GM21423 (cell line): Measurements from ENCODE around the gene ARID3B.
"Not testable (repeated sequence)": the region's sequence is repeated elsewhere in the genome, so short reads cannot be mapped to it uniquely, and the experiment has no call there.

Experiments used
- ATAC-seq: cut with Tn5 transposase; IDR thresholded peaks from one replicate; pipeline ENCODE4 v1.9.1; 2021; ENCODE audit warnings: mild to moderate bottlenecking, moderate library complexity; ENCODE audit not compliant: unreplicated experiment

The ARID3B gene

DNA sequence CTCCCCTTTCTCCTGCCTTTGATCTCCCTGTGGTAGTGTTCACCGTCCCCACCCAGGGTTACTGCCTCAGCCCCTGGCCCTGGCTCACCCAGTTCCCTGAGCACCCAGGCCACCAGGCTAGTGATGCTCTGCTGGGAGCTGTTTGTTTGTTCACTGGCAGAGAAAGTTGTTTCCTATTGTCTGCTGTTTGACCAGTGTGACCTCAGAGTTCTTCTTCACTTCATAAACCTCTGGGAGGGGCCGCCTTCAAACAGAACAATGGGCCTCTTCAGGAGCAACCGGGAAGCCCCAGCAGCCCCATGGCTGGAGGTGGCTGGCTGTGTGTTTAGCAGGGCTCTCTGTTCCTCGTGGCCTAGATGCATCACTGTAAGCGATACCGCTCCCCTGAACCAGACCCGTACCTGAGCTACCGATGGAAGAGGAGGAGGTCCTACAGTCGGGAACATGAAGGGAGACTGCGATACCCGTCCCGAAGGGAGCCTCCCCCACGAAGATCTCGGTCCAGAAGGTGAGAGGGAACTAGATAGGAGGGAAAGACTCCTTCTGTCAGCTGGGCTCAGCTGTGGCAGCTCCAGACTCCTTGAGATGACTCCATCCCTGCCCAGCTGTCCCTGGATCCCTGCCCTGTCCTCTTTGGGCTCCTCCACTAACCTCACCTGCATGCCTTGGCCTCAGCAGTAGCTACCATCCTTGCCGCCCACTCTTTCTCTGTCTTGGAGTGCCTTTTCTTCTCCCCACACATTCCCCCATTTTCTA, 78.0 kb downstream of the ARID3B start:
- ATAC-seq = no peak

GRCh38 chr15:74619916-74620635, 79.1 kb downstream of the ARID3B start:
- ATAC-seq = no peak

DNA sequence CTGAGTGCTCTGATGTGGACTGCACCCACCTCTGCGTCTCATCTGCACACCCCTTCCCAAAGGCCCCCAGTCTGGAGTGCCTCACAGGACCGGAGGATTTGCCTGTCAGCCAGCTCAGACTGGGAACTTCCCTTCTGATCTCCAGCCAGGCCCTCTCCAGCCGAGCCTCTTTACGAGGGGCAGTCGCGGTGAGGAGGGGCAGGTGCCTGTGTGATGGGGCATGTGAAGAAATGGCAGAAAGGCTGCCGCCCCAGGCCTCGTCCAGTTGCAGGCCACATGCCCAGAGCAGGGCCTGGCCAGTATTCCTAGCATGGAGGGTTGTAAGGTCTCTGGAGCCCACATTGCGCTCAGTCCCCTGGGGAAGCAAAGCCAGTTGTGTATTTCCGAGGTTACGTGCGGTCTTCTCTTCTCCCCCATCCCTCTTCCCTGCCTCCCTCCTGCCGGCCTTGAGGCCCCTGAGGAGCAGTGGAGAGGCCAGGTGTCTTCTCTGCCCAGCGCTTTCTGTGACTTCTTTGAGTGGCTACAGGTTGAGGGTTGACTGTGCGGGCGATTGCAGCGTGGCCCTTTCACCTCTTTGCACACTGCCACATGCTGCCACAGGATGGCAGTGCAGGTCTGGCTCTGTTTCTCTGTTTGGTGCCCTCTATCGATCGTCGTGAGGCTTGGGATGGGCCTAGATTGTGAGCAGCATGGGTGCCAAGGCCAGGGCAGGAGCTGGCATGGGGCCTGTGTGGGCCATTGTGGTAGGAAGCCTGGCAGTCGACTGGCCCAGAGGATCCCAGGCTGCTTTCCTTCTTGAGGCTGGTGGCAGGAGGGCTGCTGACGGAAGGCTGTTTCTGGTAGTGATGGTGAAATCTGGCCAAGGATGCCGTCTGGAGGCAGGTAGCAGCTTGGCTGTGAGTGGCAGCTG, 79.9 kb downstream of the ARID3B start:
- peak; percentile 48 for ATAC-seq

- no peak for ATAC-seq
Observed at GRCh38 chr15:74621546-74621920, 80.5 kb downstream of the ARID3B start.

DNA sequence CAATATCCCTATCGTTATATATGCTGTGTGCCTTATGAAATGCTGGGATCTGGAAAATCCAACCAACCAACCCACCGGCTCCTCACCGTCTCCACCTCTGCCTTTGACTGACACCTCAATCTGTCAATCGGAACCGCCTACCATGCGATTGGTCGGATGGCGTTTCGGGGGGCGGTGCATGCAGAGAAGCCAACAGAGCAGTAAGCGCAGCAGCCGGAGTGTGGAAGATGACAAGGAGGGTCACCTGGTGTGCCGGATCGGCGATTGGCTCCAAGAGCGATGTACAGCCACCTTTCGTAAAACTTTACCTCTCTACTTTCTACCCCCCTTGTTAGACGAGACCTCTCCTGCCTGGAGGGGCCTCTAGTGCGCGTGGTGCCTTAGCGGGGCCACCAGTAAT, 80.9 kb downstream of the ARID3B start:
- no peak for ATAC-seq

GRCh38 chr15:74622758-74623157, 81.7 kb downstream of the ARID3B start:
- ATAC-seq = no peak

GRCh38 chr15:74624020-74624602, 83.1 kb downstream of the ARID3B start:
- no peak for ATAC-seq

DNA sequence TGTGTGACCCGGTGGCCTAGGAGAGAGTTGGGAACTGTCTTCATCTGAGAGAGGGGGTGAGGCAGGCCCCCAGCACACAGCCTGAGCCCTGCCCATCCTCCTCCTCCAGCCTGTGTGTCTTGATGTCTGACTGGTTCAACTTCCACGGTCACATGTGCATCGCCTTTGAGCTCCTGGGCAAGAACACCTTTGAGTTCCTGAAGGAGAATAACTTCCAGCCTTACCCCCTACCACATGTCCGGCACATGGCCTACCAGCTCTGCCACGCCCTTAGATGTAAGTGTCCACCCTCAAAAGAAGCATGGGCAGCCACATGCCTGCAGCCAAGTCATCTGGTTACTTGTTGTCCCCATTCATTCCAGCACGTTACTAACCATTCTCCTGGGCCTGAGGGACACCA, 84.7 kb downstream of the ARID3B start:
- ATAC-seq = no peak

- no peak for ATAC-seq
Observed at GRCh38 chr15:74626336-74626735, 85.3 kb downstream of the ARID3B start.

- peak; percentile 48 for ATAC-seq
Observed at GRCh38 chr15:74626752-74627692, 86.0 kb downstream of the ARID3B start.

DNA sequence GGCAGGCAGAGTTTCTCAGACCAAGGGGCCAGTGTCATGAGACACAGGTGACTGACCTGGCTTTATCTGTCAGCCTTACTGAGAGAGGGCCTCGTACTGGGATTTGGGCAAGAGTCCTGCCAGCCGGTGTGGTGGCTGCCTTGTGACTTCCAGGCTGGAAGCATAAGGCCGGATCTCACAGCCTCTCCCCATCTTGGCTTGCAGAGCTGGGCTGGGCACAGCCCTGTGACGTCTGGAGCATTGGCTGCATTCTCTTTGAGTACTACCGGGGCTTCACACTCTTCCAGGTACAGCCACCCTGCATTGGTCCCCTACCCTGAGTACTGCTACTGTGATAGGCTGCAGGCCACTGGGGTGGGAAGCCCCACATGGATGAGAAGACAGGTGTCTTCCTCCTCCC, 86.7 kb downstream of the ARID3B start:
- no peak for ATAC-seq

DNA sequence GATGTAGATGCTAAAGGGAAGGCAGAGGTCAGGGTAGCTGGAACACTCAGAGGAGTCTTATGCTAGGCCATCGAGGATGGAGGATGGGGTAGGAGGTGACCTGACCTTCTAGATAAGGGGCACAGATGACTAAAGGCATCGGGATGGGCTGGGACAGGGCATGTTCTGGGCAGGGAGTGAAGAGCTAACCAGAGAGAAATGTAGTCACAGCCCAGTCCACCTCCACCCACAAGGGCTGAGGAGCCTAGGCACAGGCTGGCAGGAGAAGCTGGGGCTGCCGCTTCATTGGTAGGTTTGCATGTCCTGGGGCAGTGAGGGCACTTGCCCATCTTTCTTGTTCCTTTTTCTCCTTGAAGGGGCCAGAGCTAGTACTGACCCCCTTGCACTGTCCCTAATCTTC, 87.2 kb downstream of the ARID3B start:
- no peak for ATAC-seq

GRCh38 chr15:74628949-74629348, 87.9 kb downstream of the ARID3B start:
- ATAC-seq = no peak

DNA sequence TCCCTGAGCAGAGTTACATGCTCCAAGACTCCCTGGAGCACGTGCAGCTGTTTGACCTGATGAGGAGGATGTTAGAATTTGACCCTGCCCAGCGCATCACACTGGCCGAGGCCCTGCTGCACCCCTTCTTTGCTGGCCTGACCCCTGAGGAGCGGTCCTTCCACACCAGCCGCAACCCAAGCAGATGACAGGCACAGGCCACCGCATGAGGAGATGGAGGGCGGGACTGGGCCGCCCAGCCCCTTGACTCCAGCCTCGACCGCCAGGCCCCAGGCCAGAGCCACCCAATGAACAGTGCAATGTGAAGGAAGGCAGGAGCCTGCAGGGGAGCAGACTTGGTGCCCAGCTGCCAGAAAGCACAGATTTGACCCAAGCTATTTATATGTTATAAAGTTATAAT, 88.7 kb downstream of the ARID3B start:
- not testable (repeated sequence) for ATAC-seq

DNA sequence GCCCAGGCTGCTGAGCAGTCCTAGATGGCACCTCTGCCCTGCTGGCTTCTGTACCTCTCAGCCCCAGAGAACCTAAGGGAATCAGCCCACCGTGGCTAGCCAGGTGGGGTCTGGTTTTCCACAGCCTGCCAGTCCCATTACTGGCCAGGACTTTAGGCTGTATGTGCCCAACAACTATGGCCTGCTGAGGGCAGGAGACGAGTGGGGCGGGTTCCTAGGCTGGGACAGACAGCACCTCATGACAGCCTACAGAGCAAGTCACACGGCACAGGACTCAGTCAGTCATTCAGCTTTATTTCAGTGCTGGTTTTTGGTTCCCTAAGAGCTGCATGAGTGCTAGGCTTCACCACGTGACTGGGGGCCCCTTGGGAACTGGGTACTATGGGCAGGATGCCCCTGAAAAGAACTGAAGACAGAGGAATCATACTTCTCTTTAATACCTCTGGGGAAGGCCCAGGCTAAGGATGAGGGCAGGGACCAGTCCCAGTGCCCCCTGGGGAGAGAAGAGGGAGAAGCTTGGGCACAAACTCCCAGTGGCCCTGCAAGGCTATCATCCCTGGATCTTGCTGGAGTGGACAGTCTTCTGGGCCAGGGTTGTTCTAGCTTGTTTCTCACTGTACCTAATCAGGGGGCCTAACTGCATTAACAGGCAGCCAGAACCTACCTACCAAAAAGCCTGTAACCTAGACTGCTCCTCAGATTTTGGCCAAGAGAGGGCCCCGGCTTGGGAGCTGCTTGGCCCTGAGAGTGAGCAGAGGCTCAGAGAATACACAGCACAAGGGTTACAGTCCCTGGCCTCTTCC, 89.5 kb downstream of the ARID3B start:
- ATAC-seq = no peak

- no peak for ATAC-seq
Observed at GRCh38 chr15:74631087-74631385, 90.0 kb downstream of the ARID3B start.

- no peak for ATAC-seq
Observed at GRCh38 chr15:74631408-74631807, 90.4 kb downstream of the ARID3B start.

- ATAC-seq = no peak
Observed at GRCh38 chr15:74631935-74632560, 91.0 kb downstream of the ARID3B start.

DNA sequence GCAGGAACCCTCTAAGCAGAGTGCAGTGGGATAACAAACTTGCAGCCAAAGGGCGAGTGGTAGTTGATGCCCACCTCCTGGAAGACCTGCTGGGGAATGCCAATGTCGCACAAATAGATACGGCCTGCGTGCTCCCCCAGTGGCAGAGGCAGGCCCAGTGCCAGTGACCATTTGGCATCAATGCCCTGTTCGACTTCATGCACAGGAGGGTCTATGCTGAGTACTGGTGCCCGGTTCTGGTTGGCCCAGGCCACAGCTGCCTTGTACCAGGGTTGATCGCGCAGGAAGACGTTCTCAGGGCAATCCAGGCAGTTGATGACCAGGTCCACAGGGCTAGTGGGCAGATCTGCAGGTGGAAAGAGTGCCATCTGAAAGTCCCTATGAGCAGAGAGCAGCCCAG, 91.6 kb downstream of the ARID3B start:
- no peak for ATAC-seq
